SK-N-SH treated with all-trans-retinoic acid at 6 μM for 48 hours (cell line): ENCODE results near the gene SERPINA6.

ENCODE experiments used
- ARNTL ChIP-seq: fragments of 450-650 bp; formaldehyde crosslinking; IDR thresholded peaks from 2 replicates; pipeline ENCODE4 v1.5.0; 2020; ENCODE audit warnings: low read depth, mild to moderate bottlenecking, moderate library complexity, borderline replicate concordance
- CSDC2 ChIP-seq: fragments of 250-450 bp; sonication (Bioruptor Pico); IDR thresholded peaks from 2 replicates; pipeline ENCODE4 v1.5.0; 2020; ENCODE audit warnings: mild to moderate bottlenecking, moderate library complexity
- CSRNP3 ChIP-seq: fragments of 250-450 bp; sonication (Bioruptor Pico); IDR thresholded peaks from 2 replicates; pipeline ENCODE4 v1.5.1; 2021; ENCODE audit warnings: mild to moderate bottlenecking, moderate library complexity
- ESRRG ChIP-seq: fragments of 250-450 bp; sonication (Bioruptor Pico); IDR thresholded peaks from 2 replicates; pipeline ENCODE4 v1.6.1; 2021; ENCODE audit warnings: mild to moderate bottlenecking
- ISL1 ChIP-seq: fragments of 250-450 bp; sonication (Bioruptor Pico); IDR thresholded peaks from 2 replicates; pipeline ENCODE4 v2.1.2; 2022; ENCODE audit warnings: mild to moderate bottlenecking, moderate library complexity
- OSR1 ChIP-seq: fragments of 250-450 bp; sonication (Bioruptor Pico); IDR thresholded peaks from 2 replicates; pipeline ENCODE4 v1.8.0; 2022; ENCODE audit warnings: moderate library complexity, mild to moderate bottlenecking, inconsistent platforms
- RARB ChIP-seq: fragments of 250-450 bp; sonication (Bioruptor Pico); IDR thresholded peaks from 2 replicates; pipeline ENCODE4 v1.8.0; 2021; ENCODE audit warnings: mild to moderate bottlenecking, moderate library complexity
- TCF4 ChIP-seq: fragments of 250-450 bp; sonication (Bioruptor Pico); IDR thresholded peaks from 2 replicates; pipeline ENCODE4 v1.8.0; 2021; ENCODE audit warnings: mild to moderate bottlenecking, moderate library complexity, borderline replicate concordance
- TOX ChIP-seq: fragments of 250-450 bp; sonication (Bioruptor Pico); IDR thresholded peaks from 2 replicates; pipeline ENCODE4 v1.8.0; 2021; ENCODE audit warnings: mild to moderate bottlenecking, moderate library complexity, borderline replicate concordance
- TSHZ2 ChIP-seq: fragments of 250-450 bp; sonication (Bioruptor Pico); IDR thresholded peaks from 2 replicates; pipeline ENCODE4 v1.5.0; 2020; ENCODE audit warnings: mild to moderate bottlenecking, moderate library complexity
- ZFP30 ChIP-seq: fragments of 450-650 bp; formaldehyde crosslinking; IDR thresholded peaks from 2 replicates; pipeline ENCODE4 v1.5.0; 2022; ENCODE audit warnings: mild to moderate bottlenecking, moderate library complexity
- ZNF565 ChIP-seq: fragments of 450-650 bp; formaldehyde crosslinking; conservative IDR thresholded peaks from 2 replicates; pipeline ENCODE4 v1.5.0; 2020; ENCODE audit warnings: low read depth, mild to moderate bottlenecking, moderate library complexity
- ZNF70 ChIP-seq: fragments of 450-650 bp; formaldehyde crosslinking; IDR thresholded peaks from 2 replicates; pipeline ENCODE4 v1.5.0; 2020; ENCODE audit warnings: mild to moderate bottlenecking, moderate library complexity

GRCh38 chr14:94292526-94292871 is 30.6 kb downstream of the SERPINA6 start:
- TF ChIP-seq TOX (CRISPR knock-in tag) (no peak), TCF4 (CRISPR knock-in tag) (no peak), ZNF565 (no peak), ZNF70 (CRISPR knock-in tag) (no peak), ZFP30 (CRISPR knock-in tag) (no peak), CSDC2 (CRISPR knock-in tag) (no peak), ARNTL (no peak), CSRNP3 (CRISPR knock-in tag) (no peak), RARB (CRISPR knock-in tag) (no peak), TSHZ2 (CRISPR knock-in tag) (no peak), ESRRG (no peak), OSR1 (CRISPR knock-in tag) (no peak), ISL1 (no peak)
